K562 (cell line): ENCODE measurements around the gene TRMT2B. TPM values are rescaled to one million over a fixed set of nuclear protein-coding genes. Genes with fewer than 3 reads are reported as not detected.

Experiments used
- CBX2 ChIP-seq: fragments of 200-600 bp; sonication (generic); IDR thresholded peaks from one replicate; pipeline ENCODE4 v1.6.1; 2012; ENCODE audit warnings: mild to moderate bottlenecking, low read length, inconsistent platforms; ENCODE audit not compliant: insufficient read depth, poor library complexity, severe bottlenecking
- CREB3 ChIP-seq: fragments of 450-650 bp; conservative IDR thresholded peaks from 2 replicates; pipeline ENCODE4 v1.6.1; 2016; ENCODE audit warnings: missing genetic modification characterization, low read depth, mild to moderate bottlenecking, missing compliant biosample characterization, moderate library complexity
- CREM ChIP-seq: IDR thresholded peaks from 2 replicates; pipeline ENCODE4 v1.6.1; 2014; ENCODE audit warnings: antibody characterized with exemption, low read depth
- CTBP1 ChIP-seq: fragments of 450-650 bp; IDR thresholded peaks from 2 replicates; pipeline ENCODE4 v1.6.1; 2016; ENCODE audit warnings: borderline replicate concordance
- GATAD2A ChIP-seq: fragments of 450-650 bp; IDR thresholded peaks from 2 replicates; pipeline ENCODE4 v1.6.1; 2017
- IRF1 ChIP-seq: sonication (generic); formaldehyde crosslinking; IDR thresholded peaks from 2 replicates; pipeline ENCODE4 v1.8.0; 2022; ENCODE audit warnings: missing genetic modification reagents, mild to moderate bottlenecking, borderline replicate concordance
- KHSRP ChIP-seq: fragments of 450-650 bp; IDR thresholded peaks from 2 replicates; pipeline ENCODE4 v1.6.1; 2017
- MEIS2 ChIP-seq: fragments of 450-650 bp; IDR thresholded peaks from 2 replicates; pipeline ENCODE4 v1.6.1; 2014; ENCODE audit warnings: mild to moderate bottlenecking; ENCODE audit not compliant: partially characterized antibody
- MYBL2 ChIP-seq, 2 experiments: fragments of 450-650 bp in 1 of 2; sonication (generic) in 1 of 2; formaldehyde crosslinking in 1 of 2; IDR thresholded peaks; 2 replicates each; pipeline versions ENCODE4 v1.6.1 to v1.8.1; 2017 to 2022; ENCODE audit warnings: borderline replicate concordance in 1 of 2, inconsistent platforms in 1 of 2, low read depth in 1 of 2, mild to moderate bottlenecking in 1 of 2, missing genetic modification reagents in 1 of 2, moderate library complexity in 1 of 2
- PHB ChIP-seq: fragments of 250-450 bp; sonication (Bioruptor Pico); IDR thresholded peaks from 2 replicates; pipeline ENCODE4 v1.5.0; 2021
- POLR2G ChIP-seq: fragments of 200-400 bp; formaldehyde crosslinking; IDR thresholded peaks from 2 replicates; pipeline ENCODE4 v1.6.1; 2017; ENCODE audit warnings: low read depth, mild to moderate bottlenecking, antibody characterized with exemption, low read length, moderate library complexity
- VEZF1 ChIP-seq: fragments of 200-800 bp; sonication (Bioruptor generic); IDR thresholded peaks from 2 replicates; pipeline ENCODE4 v1.6.1; 2017; ENCODE audit warnings: missing genetic modification characterization, missing compliant biosample characterization
- YY1 ChIP-seq, 3 experiments: IDR thresholded peaks; 2 replicates each; pipeline ENCODE4 v1.6.1; 2011; ENCODE audit warnings: low read length in 2 of 3, mild to moderate bottlenecking in 2 of 3, moderate library complexity in 2 of 3, borderline replicate concordance in 1 of 3, control low read depth in 1 of 3, low read depth in 1 of 3; ENCODE audit not compliant: insufficient read depth in 3 of 3, insufficient replicate concordance in 2 of 3, control insufficient read depth in 1 of 3, insufficient read length in 1 of 3; ENCODE audit errors: extremely low read depth in 1 of 3
- ZBTB49 ChIP-seq: sonication (generic); formaldehyde crosslinking; IDR thresholded peaks from 2 replicates; pipeline ENCODE4 v1.8.0; 2022; ENCODE audit warnings: missing genetic modification reagents, mild to moderate bottlenecking, borderline replicate concordance
- ZC3H8 ChIP-seq: fragments of 450-650 bp; IDR thresholded peaks from 2 replicates; pipeline ENCODE4 v1.6.1; 2017
- ZFP36 ChIP-seq: fragments of 150-350 bp; IDR thresholded peaks from 2 replicates; pipeline ENCODE4 v1.6.1; 2018; ENCODE audit warnings: low read length, low read depth; ENCODE audit not compliant: partially characterized antibody
- ZFX ChIP-seq: sonication (generic); formaldehyde crosslinking; IDR thresholded peaks from 2 replicates; pipeline ENCODE4 v1.8.0; 2022; ENCODE audit warnings: mild to moderate bottlenecking, missing genetic modification reagents, moderate library complexity
- ZKSCAN1 ChIP-seq: fragments of 150-350 bp; IDR thresholded peaks from 2 replicates; pipeline ENCODE4 v1.6.1; 2016; ENCODE audit warnings: low read depth, low read length
- ZNF143 ChIP-seq: sonication (generic); formaldehyde crosslinking; IDR thresholded peaks from 2 replicates; pipeline ENCODE4 v1.9.0; 2022; ENCODE audit warnings: mild to moderate bottlenecking, missing genetic modification reagents
- ZNF3 ChIP-seq: fragments of 250-450 bp; sonication (Bioruptor Pico); IDR thresholded peaks from 2 replicates; pipeline ENCODE4 v1.5.0; 2021; ENCODE audit warnings: mild to moderate bottlenecking, moderate library complexity
- ZNF316 ChIP-seq: fragments of 450-650 bp; IDR thresholded peaks from 2 replicates; pipeline ENCODE4 v1.6.1; 2016
- ZNF699 ChIP-seq: fragments of 250-450 bp; sonication (Bioruptor Pico); IDR thresholded peaks from 2 replicates; pipeline ENCODE4 v1.8.0; 2021; ENCODE audit warnings: mild to moderate bottlenecking, moderate library complexity; ENCODE audit not compliant: insufficient replicate concordance
- polyA plus RNA-seq, 8 experiments: library from polyadenylated mRNA; depleted of rRNA in 4 of 8; stranded (reverse) in 5 of 8; unstranded in 3 of 8; fragments of >200 nt; fragmentation: Nextera tagmentation in 2 of 8; fragmentation: Illumina TruSeq in 1 of 8; extraction: Ambion mirVana in 2 of 8; extraction: Trizol in 1 of 8; gene quantifications; 2 replicates each; pipeline versions ENCODE4 v1.2.1 to v1.2.3, GENCODE V29; 2011 to 2014; ENCODE audit warnings: inconsistent platforms in 1 of 8, missing spikeins in 1 of 8
- total RNA-seq, 7 experiments: library from RNA; depleted of rRNA in 6 of 7; stranded (reverse); fragments of >200 nt in 6 of 7; fragmentation: Illumina TruSeq in 2 of 7; extraction: Trizol in 2 of 7; gene quantifications; 2 replicates each; pipeline versions ENCODE4 v1.2.1 to v1.2.3, GENCODE V29; 2011 to 2021; ENCODE audit warnings: low replicate concordance in 1 of 7

TRMT2B gene
- total and polyA plus RNA-seq, 9 of the 15 experiments (the other 6 are each of a cell fraction or from before 2014, with no cell fraction given) = 3.9 to 23.4 (median 18.1) TPM

GRCh38 chrX:101051549-101052302, at the start of gene TRMT2B (continued):
- TF ChIP-seq CTBP1 = peak; percentile 44; the same call in 1 of the 2 replicates
- no peak for TF ChIP-seq ZNF699 (CRISPR knock-in tag)
- TF ChIP-seq POLR2G = peak; percentile 87
- 0 out of 2 replicates have a peak, but pooled peaks have one; percentile 13 for TF ChIP-seq ZNF316
- TF ChIP-seq CREB3 (tag) = no peak
- peak in 1 of 3 experiments; percentile 53 for TF ChIP-seq YY1 (IDR thresholded peaks at IDR 0.05; ENCODE audit: borderline replicate concordance in 1 of 3, control insufficient read depth in 1 of 3, extremely low read depth in 1 of 3, insufficient read depth in 3 of 3, insufficient read length in 1 of 3, insufficient replicate concordance in 2 of 3, low read depth in 1 of 3, low read length in 2 of 3)
- TF ChIP-seq IRF1 (CRISPR knock-in tag) = no peak
- TF ChIP-seq GATAD2A = no peak
- peak; percentile 84 for TF ChIP-seq ZFX (CRISPR knock-in tag)
- peak; percentile 96 for TF ChIP-seq ZKSCAN1
- TF ChIP-seq CREM = peak; percentile 8; the same call in 1 of the 2 replicates
- no peak for TF ChIP-seq PHB (CRISPR knock-in tag)
- TF ChIP-seq ZNF143 = no peak
- no peak for TF ChIP-seq ZFP36
- no peak for TF ChIP-seq ZC3H8
- no peak for TF ChIP-seq CBX2
- TF ChIP-seq KHSRP = no peak
- no peak for TF ChIP-seq ZBTB49
- TF ChIP-seq VEZF1 (CRISPR knock-in tag) = peak; percentile 80
- TF ChIP-seq MEIS2 = peak; percentile 70
- no peak for TF ChIP-seq ZNF3 (CRISPR knock-in tag)
- TF ChIP-seq MYBL2 (IDR thresholded peaks at IDR 0.05; ENCODE audit: low read depth) = no peak
- TF ChIP-seq MYBL2 (CRISPR knock-in tag; IDR thresholded peaks at IDR 0.05; ENCODE audit: borderline replicate concordance) = no peak
